PC-3 (cell line): Measurements from ENCODE around the gene LTBP1.

Experiments used
- CTCF ChIP-seq: fragments of 300-600 bp; sonication (generic); conservative IDR thresholded peaks from 2 replicates; pipeline ENCODE4 v1.5.1; 2017; ENCODE audit warnings: antibody characterized with exemption, low read depth, mild to moderate bottlenecking, low read length
- EZH2 ChIP-seq: fragments of 300-600 bp; sonication (generic); IDR thresholded peaks from one replicate; pipeline ENCODE4 v1.6.1; 2017; ENCODE audit warnings: antibody characterized with exemption, mild to moderate bottlenecking, low read length; ENCODE audit not compliant: unreplicated experiment
- EZH2phosphoT487 ChIP-seq: fragments of 300-600 bp; sonication (generic); IDR thresholded peaks from 2 replicates; pipeline ENCODE4 v1.6.1; 2018; ENCODE audit warnings: mild to moderate bottlenecking, antibody characterized with exemption, low read length, borderline replicate concordance

GRCh38 chr2:33145459-33145858 is 198.7 kb downstream of the LTBP1 start:
- TF ChIP-seq CTCF, result no peak
- no peak for TF ChIP-seq EZH2
- TF ChIP-seq EZH2phosphoT487, result no peak
